Stimulated activated CD4-positive, alpha-beta T cell treated with anti-CD3 and anti-CD28 coated beads, Interleukin-12 subunit alpha, Interleukin-12 subunit beta, amount 100 ng/mL, for 48 hours (primary cell): ENCODE data around the gene CASP12.

Experiments used
- DNase-seq, 3 donors: peaks; one replicate each; pipeline ENCODE4 v3.0.0-alpha.2; 2020; ENCODE audit warnings: low read depth in 2 of 3, low spot score in 1 of 3

CASP12 gene

DNA sequence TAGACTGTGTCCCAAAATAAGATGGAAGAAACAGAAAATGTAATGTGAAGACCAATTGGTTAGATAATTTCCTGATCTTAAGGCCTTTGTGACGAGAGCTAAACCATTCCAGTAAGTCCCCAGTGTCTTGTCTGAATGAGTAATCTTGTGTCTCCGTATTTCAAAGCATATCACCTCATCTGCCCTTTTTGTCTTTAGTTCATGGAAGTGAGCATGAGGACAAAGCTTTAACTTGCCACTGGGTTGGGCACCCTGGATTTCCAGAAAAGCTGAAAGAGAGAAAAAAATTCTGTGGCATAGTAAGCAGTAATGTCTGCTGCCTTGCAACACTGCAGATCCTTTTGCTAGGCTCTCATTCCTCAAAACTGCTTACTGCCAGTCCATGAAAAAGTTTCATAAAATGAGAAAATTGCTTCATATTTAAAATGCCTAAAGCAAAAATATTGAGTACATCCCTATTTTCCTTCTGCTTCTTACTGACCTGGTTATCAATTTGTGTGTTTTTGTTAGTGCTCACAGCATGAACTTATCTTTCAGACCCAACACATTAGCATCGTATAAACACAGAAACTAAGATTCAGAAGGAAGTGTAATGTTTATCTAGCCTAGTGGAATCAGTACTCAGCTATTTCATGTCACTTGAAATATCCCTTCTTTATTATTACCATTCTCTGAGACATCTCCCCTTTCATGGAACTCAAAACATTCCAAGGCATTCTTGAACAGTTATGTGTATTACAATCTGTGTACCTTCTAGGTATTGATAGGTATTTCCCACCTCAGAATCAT, 5.3 kb downstream of the CASP12 start:
- no peak for DNase-seq

DNA sequence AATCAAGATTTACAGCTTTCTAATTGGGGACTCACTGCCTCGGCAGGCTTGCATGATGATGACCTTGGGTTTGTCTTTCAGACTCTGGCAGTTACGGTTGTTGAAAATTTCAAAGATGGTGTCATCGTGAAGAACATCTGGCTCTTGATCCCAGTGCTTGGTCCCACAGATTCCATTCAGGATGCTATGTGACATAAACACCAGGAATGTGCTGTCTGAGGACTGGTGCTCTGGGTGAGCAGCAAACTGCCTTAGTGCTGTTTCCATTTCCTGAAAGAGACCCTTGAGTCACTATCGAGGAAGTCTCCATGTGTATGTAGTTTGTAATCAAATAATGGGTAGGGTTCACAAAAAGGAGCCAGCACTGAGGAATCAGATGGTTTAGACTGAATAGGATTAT, 7.1 kb downstream of the CASP12 start:
- DNase-seq, result no peak

DNA sequence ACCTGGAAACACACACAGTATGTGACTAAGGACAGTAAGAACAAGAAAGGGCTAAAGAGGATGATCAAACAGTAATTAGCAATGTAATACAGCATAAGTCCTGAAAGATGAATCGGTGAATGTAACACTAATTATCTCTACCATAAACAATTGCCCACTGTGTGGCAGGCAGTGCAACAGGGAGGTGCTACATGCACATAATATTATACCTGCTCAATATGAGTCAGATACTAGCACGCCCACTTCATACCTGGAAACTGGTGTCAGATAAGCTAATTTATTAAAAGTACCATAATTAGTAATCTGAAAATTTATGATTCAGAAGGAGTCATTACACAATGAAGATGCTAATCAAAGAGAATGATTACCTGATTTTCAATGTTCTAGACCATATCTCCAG, 14.9 kb downstream of the CASP12 start:
- no peak for DNase-seq

DNA sequence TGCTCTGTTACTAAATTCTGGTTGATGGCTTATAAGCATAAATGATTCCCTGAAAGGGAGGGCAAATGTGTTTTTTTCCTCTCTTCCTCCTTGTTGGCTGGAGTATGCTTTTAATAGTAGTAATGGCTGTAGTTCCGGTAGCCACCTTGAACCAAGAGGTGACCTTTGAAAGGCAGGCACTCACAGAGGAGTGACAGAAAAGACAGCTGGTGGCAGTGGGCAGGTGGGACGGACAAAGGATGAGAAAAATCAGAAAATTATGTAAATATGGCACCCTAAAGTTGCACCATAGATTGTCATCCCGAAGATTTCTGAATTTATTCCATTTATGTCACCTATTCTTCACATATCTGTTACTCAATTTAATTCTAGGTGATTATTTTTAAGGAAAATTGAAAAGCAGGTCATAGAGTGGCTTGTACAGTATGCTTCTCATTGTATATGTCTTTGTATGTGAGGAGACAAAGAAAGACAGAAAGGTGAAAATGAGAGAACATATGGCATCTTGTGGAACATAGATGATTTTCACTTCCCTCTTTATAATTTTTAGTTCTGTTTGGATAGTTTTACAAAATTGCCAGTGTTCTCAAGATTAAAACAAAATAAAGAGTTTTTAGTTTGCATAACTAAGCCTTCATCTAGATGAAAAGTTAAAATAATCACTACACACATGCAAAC, 17.0 kb downstream of the CASP12 start:
- DNase-seq, result no peak

DNA sequence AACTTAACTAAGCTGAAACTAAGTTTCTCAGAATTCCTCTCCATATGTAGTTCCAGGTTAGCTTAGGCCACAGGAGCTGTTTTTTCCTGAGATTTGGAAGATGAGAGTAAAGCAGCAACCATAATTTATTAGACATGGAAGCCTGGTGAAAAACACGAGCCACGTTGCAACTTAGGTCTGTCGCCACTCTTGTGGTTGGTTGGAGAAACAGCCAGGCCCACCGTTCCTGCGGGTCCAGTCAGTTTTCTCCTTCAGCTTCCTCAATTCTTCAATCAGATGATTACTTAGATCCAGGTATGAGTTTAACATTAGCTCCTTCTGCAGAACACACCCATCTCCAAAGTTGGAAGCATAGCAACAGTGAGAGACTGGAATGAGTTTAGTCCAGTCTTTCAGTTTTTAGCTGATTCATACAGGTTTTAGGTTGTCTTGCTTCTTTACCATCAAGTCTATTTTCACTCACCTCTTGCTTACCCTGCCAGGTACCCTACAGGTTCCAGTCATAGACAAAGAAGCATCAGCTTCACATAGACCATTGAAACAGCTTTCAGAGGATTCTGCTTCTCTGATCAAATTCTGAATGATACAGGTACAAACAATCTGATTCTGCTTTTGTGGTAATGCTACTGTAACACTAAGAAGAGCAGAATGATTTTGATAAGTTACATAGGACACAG, 18.6 kb downstream of the CASP12 start:
- no peak for DNase-seq

DNA sequence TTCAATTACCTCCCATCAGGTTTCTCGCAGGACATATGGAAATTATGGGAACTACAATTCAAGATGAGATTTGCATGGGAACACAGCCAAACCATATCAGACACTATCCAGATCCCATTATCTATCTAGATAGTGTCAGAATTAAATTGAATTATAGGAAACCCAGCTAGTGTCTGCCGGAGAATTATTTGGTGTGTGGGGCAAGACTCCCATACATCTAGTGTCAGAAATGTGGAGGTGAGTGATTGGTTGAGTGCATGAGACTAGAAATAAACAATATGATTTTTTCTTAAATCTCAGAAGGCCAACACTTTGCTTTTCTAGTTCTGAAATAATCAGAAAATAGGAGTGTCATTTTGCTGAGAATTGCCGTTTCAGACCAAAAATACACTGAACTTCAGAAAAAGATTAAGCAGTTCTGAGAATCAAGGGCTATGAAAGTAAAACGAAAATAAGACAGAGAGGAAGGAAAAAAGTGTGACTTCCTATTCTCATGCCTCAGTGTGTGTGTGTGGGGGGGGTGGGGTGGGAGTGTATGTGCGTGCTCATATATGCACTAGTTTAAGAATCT, 21.3 kb downstream of the CASP12 start:
- DNase-seq, result no peak

DNA sequence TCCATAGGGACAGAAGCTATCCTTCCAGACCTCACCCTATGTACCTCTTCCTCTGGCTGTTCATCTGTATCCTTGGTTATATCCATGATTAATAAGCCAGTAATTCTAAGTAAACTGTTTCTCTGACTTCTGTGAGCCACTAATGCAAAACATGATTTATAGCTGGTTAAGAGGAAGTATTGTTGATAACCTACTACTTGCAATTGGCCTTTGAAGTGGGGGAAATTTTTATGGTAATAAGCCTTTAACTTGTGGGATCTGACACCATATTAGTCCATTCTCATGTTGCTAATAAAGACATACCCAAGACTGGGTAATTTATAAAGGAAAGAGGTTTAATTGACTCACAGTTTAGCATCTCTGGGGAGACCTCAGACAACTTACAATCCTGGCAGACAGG, 21.9 kb downstream of the CASP12 start:
- no peak for DNase-seq

DNA sequence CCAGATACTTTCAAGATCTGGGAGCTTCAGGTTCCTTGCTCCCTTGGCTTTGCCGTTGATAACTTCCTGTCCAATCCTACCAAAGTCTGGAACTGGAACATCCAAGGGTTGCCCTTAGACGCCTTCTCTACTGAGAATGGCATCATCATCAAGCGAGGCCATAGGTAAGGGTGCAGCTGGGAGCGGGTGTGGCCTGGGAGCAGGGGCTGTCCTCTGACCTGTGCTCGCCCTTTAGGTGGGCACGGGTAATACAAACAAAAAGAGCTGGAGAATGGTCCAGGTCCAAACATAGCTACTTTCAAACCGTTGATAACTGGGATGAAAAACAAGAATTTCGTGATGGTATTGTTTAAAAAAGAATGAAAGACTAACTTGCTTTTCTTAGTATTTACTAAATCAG, 25.0 kb downstream of the CASP12 start:
- DNase-seq, result no peak

DNA sequence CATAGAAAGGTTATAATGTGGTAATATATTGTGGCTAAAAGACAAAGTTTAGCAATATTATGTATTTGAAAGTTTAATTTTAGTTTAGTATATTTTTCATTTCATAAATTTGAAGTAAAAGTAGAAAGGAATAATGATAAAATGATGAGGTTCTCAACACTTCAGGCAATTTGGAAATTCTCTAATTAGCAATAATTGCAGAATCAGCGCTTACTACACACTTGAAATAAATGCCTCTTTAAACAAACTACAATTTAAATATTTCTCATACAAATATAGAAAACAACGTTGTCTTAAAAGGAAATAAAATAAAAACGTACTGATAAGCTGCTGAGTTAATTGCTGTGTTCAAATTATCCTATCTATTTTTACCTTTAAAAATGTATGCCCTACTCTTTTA, 25.9 kb downstream of the CASP12 start:
- no peak for DNase-seq

DNA sequence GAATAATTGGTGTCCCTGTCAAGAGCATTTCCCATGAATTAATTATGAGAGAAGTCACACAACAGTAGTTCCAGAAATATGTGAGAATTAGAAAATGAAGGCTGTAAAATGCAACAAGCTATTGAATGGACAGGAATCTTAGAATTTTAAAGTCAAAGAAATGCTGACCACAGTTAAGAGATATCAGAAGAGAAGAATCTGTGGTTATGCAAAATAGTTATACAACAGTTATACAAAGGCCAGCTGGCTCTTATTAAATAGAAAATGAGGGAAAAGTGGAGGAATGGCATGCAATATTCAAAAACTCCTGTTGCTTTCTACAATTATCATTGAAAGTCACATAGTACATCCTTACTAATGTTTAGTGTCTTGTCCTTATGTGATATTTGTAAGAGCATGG, 27.4 kb downstream of the CASP12 start:
- no peak for DNase-seq

DNA sequence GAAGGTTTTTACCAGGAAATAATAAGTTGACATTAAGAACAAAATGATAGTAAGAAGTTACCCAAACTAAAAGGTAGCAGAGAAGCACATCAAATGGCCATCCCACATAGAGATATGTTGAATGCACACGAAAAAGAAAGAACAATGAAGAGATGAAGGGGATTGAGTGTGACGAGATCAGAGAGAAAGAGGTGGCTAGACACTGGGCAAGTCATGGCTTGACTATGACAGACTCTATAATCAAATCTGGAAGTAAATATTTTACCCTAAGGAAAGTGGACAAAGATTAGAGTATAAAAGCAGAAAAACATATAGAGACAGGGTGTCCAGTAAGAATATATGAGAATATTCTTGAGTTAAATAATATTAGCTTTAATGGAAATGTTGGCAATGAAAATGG, 31.4 kb downstream of the CASP12 start:
- no peak for DNase-seq

DNA sequence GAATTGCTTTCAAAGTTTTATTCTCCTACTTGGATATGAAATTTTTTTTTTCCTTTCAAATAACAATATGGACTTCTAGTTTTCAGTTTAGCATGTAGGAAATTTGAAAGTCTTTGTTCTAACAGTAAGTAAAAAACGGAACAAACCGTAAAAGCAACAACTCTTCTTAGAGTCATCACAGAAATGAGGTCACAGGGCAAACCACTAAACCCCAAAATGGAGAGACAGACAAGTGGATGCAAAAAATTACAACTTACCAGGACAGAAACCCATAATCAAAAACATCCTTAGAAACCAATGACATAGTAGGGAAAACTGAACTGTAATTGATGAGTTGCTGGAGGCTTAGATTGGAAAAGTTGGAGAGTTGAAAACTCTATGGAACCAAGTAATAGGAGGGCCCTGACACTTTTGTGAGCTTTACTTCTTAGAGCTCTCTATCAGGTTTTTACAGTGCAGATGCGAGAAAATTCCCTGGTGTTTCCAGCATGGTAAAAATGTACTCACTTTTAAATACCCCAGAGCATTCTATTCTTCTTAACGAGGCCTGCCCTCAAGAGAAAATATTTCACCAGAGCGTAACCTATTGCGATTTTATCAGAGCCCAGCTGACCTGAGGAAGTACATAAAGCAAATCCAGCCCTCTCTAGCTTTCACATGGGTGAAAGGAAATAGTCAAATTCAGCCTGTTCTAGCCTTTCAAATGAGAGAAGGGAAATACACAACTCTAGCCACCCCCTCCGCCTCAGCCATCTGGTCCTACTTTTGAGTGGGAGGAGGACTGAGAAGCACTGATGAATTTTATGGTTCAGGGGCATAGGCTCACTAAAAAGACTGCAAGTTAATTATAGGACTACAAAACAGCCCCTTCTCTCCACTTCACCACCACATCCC, 39.1 kb downstream of the CASP12 start:
- DNase-seq, result no peak

DNA sequence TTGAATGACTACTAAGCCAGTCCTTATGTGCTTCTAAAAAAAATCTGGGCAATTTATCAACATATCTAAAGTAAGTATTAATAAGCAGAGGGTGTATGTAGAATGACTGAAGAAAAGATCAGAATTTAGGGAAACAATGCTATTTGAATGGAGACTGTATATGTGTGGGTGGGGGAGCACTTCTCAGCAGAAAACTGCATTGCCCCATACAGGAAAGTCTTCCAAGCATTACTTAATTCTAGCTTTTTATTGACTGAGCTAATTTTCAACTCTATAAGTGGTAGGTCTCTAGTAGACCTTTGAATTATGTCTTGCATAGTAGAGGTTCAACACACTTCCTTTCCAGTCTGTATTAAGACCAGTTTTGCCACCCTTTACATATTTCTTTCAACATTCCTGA, 41.7 kb downstream of the CASP12 start:
- DNase-seq, result no peak

DNA sequence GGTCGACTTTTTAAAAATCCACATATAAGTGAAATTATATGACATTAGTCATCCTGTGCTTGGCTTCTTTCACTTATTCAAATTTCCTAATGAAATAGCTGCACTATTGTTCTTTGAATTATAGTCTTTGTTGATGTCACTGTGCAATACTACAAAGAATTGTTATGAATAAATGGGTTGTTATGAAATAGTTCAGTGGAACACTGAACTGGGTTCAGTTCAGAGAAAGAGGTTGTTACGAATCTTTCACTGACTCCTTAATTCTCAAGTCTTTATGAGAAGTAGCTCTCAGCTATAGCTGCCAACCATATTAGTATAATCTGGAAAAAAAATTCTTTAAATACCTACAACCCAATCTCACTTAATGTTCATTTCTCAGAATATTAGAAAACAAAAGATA, 42.3 kb downstream of the CASP12 start:
- DNase-seq, result no peak

DNA sequence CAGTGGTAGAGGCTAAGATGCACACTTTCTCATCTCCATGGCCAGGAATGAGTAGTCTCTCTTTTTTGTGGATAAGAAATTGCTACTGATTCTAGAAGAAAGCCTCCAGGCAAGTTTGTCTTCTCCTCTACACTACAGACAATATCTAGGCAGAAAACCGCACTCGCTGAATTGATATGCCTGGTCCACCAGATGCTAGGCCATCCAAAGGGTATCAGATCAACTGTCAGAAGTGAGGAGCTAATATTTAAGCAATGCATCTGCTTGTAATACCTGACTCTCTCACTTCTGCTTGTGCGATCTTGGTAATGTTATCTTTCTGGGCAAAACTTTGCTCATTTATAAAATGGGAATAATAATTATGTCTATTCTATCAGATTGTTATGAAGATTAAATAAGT, 45.0 kb downstream of the CASP12 start:
- no peak for DNase-seq

DNA sequence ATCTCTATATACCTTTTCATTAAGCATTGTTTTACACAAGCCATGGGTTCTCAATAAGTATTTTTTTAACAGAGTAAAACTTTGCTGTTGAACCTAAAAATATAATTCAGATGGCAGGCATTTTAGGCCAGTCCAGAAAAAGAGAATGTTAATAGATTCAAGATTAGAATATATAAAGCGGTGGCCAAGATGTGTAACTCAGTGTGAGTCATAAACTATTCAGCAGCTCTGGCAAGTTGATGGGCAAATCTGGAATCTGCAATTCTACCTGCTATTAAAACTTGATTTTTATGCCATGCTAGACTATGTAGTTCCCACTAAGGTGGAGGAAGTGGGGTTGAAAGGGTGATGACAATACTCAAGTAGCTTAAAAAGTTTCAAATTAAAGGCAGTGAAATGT, 45.4 kb downstream of the CASP12 start:
- DNase-seq, result no peak

DNA sequence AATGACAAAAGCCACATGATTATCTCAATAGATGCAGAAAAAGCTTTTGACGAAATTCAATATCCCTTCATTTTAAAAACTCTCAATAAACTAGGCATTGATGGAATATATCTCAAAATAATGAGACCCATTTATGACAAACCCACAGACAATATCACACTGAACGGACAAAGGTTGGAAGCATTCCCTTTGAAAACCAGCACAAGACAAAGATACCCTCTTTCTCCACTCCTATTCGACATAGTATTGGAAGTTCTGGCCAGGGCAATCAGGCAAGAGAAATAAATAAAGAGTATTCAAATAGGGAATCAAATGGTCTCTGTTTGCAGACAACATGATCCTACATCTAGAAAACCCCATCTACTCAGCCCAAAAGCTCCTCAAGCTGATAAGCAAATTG, 52.0 kb downstream of the CASP12 start:
- DNase-seq, result no peak

DNA sequence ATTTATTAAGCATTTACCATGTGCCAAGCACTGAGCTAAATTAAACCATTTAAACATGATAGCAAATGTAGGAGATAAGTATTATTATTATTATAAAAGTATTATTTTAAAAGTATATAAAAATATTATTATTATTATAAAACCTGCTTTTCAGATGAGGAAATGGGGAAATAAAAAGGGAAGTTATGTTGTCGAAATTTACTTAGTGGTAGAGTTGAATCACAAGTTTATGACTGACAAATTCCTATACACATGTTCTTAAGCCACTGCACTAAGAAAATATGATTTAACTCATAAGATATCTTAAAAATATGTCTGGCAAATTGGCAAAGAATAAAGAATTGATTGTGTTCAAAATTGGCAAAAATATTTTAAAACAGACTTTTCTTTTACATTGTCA, 53.8 kb downstream of the CASP12 start:
- no peak for DNase-seq

DNA sequence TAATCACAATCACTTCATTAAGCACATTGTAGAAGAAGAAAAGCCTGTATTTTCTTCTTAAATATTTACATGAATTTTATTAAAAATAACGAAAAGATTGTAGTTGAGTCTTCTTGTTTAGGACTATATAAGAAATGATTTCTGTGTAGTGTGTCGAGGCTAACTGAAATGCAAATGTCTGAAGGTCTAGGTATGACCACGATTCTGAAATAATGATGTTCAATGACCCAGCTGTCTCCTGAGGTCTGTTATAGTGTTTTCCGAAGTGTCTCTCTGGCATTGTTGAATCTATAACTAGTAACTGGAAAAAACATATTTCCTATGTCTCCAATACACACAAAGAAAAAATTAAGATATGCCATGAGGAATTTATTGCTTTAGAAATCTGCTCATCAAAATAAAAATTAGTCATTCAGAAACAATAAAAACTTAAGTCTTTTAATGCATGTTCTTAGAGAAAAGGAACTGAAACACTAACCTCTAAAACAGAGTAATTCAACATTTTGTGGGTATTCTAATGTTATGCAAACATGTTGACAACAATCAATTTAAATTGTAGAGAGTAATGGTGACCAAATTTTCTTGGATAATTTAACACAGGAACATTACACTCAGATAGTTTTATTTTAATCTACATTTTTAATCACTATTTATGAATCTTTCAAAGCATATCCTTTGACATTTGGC, 55.0 kb downstream of the CASP12 start:
- no peak for DNase-seq

DNA sequence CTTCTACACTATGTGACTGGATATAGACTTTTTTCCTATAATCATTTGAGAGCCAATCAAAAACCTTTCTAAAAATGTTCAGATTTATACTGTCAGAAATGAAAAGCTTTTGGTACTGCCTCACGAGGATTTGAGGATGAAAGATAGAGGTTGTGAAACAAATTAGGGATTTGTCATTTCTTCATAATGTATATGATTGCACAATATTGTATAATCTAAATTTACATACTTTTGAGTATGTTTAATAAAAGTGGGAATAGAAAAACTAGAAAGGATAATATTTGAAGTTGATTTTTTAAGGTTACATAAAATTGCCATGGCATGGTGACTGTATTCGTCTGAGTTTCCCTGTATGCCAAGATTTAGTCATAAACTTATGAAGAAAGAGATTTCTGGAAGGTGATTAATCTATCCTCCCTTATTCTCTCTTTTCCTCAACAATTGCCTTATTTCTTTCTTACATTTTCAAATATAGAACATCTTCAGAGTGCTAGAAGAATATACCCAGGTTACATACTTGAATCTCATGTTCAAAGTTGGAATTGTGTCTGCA, 56.2 kb downstream of the CASP12 start:
- no peak for DNase-seq
